ENCODE data around the gene INHA.

DNA sequence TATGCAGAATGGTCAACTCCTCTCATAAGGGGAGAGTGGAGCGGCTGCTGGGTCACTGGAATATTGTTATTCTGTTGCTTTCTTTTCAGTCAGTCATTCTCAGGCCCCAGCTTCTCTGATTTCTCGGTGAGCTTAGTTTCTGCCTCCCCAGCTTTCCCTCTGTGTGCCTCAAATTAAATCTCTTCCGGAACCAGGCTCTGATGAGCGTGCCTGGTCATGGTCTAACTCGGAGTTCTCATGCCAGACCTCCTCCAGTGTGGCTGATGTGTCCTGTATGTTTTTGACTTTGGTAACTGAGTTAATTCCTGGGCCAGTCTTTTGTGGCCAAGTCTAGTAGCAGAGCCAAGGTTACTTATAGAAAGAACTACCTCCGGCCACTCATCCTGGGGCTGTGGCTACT is 20.6 kb downstream of the INHA start:
- no peak for TF ChIP-seq POLR2A (IDR thresholded peaks at IDR 0.05)
- TF ChIP-seq CTCF (IDR thresholded peaks at IDR 0.05) = no peak

Measured in adrenal gland (tissue), 5 donors.